NCI-H345 (cell line): ENCODE data around the gene TRHDE.
A peak's percentile ranks its signal among the peaks of the same experiment; 100 is the strongest.

Experiments
- DNase-seq: peaks from one replicate; lab custom pipeline; 2025; lab: John Stamatoyannopoulos, UW

The TRHDE gene, protein sequence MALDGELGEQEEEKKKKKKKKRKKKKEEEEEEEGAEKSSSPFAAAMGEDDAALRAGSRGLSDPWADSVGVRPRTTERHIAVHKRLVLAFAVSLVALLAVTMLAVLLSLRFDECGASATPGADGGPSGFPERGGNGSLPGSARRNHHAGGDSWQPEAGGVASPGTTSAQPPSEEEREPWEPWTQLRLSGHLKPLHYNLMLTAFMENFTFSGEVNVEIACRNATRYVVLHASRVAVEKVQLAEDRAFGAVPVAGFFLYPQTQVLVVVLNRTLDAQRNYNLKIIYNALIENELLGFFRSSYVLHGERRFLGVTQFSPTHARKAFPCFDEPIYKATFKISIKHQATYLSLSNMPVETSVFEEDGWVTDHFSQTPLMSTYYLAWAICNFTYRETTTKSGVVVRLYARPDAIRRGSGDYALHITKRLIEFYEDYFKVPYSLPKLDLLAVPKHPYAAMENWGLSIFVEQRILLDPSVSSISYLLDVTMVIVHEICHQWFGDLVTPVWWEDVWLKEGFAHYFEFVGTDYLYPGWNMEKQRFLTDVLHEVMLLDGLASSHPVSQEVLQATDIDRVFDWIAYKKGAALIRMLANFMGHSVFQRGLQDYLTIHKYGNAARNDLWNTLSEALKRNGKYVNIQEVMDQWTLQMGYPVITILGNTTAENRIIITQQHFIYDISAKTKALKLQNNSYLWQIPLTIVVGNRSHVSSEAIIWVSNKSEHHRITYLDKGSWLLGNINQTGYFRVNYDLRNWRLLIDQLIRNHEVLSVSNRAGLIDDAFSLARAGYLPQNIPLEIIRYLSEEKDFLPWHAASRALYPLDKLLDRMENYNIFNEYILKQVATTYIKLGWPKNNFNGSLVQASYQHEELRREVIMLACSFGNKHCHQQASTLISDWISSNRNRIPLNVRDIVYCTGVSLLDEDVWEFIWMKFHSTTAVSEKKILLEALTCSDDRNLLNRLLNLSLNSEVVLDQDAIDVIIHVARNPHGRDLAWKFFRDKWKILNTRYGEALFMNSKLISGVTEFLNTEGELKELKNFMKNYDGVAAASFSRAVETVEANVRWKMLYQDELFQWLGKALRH

DNA sequence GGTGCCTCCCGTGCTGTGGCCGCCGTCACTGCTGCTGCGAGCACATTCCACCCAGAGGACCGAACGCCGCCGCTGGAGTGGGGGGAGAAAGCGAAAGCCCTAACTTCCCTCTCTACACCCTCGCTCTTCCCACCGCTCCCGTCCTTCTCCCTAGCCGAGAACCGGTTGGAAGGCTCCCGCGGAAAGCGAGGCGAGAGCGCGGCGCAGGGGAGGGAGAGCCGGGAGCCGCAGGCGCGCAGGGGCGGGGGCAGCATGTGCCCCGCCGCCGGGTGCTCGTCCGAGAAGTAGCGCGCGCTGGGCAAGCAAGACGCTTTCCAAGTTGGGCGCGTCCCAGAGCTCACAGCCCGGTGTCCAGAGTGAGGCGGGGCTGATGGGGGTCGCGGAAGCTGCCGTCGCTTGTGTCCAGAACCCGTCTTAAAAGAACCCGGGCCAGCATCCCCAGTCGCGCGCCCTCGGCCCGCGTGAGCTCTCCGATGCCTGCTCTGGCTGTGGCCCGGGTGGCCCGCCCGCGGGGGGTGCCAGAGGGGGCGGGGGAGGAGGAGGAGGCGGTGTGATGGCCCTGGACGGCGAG is at the start of gene TRHDE:
Gene TRHDE, plus strand, starts transcription at position 280 of the 571 bp plus-strand sequence. Its CDS starts 274 bp downstream, at position 554.
- DNase-seq: peak; percentile 53

DNA sequence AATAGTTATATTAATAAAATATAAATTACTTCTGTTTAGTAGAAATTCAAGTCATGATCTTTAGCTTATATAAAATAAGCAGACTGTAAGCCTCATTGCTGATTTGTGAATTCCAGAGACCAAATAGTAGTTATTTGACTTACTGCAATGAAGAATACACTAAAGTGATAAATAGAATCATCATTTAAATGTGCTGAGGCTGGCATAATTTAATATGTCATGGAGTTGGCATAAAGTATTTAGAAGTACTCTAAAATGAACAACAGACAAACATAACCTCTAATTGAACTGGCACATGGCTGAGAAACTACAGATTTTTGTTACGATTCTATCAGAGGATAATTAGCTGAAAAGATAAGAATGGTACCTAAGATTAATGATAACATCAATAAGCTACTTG is 45.7 kb upstream of the TRHDE start:
- DNase-seq: no peak

DNA sequence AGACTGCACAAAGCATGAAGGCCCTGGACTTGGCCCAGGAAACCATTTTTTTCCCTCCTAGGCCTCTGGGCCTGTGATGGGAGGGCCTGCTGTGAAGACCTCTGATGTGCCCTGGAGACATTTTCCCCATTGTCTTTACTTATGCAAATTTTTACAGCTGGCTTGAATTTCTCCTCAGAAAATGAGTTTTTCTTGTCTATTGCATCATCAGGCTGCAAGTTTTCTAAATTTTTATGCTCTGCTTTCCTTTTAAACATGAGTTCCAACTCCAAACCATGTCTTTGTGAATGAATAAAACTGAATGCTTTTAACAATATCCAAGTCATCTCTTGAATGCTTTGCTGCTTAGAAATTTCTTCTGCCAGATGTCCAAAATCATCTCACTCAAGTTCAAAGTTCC is 43.7 kb upstream of the TRHDE start:
- no peak for DNase-seq

DNA sequence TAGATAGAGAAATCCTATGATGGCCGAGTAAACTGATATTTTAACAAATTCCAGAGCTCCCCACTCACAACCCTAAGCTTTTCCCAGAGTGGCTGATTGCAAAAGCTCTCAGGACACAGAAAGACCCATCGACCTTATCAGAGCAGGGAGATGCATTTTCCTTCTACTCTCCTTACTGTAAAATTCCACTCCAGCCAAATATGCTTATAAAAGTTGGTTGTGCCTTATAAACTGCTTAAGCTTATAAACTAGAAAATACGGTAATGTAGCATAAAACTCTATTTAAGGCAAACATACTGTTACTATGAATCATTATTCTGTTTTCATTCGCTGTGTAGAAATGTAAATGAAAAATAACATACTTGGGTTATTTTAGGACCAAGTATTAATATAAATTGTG is 41.6 kb upstream of the TRHDE start:
- DNase-seq: no peak

DNA sequence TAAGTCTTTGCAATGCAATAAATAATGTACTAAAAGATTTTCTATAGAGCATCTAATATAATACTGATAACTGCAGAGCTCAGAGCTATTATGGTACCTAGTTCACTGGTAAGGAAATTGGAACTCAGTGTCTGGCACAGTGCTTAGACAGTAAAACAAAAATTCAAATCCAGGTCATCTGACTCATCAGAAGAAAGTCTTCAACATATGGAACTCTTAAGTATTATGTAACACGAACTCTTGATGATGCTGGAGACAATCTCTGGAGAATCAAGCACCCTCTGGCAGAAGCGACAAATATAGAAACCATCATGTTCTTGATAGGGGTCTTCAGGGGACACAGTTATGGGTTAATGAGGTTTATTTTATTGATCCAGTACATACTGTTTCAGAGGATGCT is 37.3 kb upstream of the TRHDE start:
- no peak for DNase-seq

DNA sequence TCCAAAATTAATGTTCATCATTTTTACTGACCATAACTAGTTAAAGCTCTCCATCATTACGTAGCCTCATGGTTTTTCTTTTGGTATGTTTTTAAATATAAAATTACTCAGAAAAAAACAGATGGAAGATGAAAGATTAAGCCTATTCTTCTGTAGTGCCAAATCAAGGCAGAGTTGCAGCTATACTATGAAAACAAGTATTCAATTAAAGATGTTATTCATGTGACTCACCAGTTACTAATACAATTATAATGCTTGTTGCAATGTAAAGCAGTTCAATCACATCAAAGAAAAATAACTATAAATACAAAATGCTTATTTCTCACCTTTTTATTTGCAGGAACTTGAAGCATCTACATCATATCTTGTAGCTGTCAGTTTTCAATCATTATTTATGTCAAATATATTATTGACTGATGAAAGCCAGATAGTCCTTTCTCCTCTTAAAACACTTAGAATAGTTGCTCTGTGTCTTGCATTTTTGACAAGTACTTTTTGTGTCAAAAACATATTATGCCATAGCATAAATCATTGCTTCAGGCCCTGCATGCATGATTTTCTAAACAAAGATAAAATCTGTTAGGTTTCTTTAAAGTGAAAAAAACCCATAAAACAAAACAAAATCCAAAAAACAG is 36.0 kb upstream of the TRHDE start:
- DNase-seq: no peak

DNA sequence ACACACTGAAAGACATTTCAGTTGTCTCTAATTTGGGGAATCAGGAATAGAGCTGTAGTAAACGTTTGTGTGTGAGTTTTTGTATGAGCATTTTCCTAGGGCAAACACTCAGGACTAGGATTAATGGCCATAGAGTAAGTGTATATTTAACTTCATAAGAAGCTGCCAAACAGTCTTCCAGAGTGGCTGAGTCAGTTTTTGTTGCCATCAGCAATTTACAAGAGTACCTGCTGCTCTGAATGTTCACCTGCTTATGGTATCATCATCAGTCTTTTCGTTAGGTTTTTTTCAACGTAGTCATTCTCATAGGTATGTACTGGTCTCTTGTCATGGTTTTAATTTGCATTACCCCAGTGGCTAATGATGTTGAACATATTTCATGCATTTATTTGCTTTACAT is 30.6 kb upstream of the TRHDE start:
- DNase-seq: no peak

DNA sequence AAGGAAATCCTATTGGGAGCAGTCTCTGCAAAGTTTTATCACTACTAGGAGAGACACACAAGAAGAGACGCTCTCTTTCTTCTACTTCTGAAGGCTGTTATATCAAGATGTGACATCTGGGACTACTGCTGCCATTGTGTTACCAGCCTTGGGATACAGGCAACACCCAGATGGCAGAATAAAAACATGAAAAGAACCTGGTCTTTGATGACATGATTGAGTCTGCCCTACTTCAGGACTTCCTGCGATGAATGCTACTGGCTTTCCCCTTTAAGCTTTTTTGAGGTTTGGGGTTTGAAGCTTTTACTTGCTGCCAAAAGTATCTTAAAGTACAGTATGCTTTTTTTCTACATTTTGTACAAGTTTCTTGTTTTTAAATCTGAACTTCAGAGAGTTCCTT is 29.2 kb upstream of the TRHDE start:
- no peak for DNase-seq

DNA sequence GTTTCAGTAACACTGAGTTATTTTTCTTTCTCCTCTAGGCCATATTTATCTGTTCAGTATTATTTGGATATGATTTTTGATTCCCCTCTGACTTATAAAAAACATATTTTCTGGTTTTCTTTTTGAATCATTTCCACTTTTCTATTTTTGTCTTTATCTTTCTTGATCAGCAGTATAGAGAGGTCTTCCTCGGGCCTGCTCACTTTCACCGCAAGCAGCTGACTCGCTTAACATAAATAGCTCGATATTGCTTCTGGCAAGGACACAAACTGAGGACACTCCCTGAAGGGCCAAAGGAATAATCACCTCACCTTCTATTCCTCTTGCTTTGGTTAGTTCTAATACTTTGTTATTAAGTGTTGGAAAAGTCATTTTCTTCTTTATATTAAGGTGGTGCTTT is 25.8 kb upstream of the TRHDE start:
- DNase-seq: no peak

DNA sequence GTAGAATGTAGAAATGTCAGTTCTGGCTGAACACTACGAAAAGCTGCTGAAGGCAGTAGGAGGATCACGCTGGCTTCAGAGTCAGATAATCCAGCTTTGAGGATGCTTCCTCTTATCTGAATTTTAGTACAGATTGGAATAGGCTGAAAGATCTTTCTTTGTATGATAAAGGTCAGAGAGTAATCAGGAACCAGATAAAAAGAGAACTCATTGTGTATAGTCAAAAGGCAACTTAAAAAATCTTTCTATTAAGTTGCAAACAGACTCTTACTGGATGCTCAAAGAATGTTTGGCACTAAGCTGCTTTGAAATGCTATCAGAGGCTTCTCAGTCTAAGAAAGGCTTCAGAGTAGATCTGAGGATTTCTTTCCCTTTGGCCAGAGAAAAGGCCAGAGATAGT is 21.8 kb upstream of the TRHDE start:
- DNase-seq: no peak

DNA sequence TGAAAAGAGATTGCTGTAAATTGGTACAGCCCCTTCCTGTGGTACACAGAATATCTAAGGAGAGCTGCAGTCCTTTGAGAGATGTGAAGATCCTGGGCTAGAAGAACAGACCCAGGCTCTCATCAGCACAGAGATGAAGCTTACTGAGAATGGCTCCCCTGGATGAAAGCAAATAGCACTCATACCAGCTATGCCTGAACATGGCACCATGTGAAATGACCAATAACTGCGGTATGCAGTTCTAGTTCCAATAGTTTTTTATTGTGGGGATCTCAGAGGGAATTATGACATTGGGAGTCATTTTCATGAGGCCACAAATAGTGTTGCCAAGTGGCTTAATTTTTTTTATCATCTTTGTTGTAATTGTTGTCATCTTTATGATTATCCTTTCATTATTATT is 15.4 kb upstream of the TRHDE start:
- DNase-seq: no peak

DNA sequence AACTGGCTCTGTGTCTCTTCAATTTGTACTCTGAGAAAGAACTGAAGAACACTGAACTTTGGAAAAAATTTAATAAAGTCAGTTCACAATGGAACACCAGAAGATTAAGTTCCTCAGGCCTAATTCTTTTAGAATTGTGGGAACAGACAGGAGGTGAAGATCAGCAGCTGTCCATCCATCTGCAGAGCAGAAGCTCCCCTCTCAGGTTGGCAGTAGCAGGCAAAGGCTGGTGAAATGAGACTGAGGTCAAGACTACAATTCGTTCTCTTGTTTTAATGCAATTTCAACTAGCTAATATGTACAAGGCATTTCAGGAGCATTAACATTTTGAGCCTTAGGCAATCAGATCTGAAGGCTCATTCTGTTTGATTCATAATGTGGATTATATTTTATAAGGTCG is 10.3 kb upstream of the TRHDE start:
- no peak for DNase-seq

DNA sequence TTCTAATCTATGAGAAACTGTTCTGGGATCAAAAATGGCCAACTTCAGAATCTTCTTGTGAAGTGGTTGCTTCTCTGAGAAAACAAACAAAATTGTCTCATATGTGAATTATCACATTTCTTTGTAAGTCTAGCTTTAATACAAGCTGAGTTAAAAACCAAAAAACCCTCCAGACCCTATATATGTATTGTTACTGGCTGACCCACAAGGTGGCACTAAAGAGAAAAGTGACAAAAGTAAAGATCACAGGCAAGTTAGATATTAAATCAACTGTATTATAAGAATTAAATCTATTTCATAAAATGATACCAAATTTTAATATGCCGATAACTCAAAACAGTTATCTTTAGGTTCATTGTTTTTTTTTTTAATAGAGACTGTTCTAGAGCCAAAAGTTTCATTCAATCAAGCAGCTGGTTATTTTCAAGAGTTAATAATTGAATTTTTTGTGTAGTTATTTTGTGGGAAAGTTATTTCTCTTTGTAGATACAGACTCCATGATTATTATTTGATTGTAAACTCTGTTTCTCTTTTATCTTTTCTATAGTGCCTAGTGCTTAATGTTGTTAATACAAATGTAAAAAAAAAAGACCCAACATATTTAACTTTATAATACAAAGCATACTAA is 7.5 kb upstream of the TRHDE start:
- peak; percentile 5 for DNase-seq

DNA sequence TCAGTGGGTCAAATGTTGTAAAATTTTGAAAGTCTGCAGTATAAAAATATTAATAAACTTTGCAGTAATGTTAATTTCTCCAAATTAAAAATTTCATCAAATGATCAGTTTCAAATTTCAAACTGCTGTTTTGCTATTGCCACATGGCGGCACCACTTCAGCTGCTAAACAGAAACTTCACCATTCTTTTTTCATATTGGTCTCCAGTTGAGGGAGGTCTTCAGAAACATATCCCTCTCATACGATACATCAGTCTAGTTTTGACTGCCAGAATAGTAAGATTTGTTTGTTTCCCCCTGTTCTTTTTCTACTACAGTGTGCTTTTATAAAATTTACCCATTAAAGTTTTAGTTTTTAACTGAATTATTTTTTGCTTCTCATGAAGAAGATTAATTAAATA is 4.2 kb upstream of the TRHDE start:
- DNase-seq: no peak

DNA sequence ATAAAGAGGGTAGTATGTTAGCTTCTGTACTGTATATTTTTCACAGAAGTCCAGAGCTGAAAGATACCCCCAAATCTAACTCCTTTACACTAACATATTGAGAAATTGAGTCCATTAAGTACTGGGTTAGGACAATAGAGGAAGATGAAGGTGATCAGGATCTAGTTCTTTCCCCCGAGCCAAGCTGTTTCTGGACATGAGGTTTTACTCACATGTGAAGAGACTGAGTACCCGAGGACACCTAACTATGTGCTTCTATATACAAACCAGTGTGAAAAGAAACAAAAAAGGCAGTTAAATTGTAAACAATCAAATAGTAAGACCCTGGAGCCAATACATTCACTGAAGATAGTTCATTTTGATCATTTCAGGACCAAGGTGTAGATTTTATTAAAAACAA is 3.8 kb upstream of the TRHDE start:
- DNase-seq: no peak

DNA sequence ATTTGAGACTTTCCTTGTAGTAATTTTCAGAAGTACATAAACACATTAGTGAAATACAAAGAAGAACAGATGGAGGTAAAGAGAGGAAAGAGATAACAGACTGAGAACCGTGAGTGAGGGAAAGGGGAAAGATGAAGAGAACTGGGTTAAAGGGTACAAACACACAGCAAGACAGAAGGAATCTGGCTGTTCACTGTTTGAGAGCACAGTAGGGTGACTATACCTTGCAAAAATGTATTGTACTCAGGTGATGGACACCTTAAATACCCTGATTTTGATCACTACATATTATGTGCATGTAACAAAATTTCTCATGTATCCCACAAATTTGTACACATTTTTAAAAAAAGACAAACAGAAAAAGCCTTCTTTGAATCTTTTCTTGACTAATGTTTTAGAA is 2.7 kb upstream of the TRHDE start:
- no peak for DNase-seq

DNA sequence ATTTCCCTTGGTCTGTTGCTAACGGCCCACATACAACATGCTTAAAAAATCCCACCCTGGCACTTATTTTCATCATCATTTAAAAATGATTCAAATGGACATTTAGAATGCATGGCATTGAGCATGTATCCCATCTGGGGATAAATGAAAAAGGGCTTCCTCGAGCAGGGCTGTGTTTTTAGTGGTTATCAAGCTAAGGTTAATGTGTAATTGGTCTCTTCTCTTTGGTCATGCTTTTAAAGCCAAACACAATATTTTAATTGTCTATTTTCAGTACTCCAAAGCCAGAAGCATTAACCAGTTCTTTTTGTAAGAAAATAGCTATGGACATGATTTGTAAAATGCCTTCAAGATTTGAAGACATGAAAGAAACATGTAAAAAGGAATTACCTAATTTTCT is 1.9 kb upstream of the TRHDE start:
- no peak for DNase-seq

DNA sequence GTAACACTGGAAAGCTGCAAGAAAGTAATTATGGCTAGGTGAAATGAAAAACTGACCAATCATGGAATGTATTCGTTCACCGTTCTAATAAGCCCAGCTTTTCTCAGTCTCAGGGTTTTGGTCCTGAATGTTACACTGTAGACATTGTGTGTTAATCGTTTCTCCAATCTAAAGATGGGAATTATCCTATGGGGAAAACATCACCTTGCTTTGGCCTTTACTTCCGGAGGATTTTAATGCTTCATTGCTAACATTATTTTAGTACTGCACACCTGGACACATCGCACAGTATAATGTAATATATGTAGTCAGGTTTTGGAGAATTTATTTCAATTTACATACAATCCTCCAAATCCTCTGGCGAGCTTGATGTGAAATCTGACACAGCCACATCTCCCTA is 1.2 kb upstream of the TRHDE start:
- DNase-seq: no peak

DNA sequence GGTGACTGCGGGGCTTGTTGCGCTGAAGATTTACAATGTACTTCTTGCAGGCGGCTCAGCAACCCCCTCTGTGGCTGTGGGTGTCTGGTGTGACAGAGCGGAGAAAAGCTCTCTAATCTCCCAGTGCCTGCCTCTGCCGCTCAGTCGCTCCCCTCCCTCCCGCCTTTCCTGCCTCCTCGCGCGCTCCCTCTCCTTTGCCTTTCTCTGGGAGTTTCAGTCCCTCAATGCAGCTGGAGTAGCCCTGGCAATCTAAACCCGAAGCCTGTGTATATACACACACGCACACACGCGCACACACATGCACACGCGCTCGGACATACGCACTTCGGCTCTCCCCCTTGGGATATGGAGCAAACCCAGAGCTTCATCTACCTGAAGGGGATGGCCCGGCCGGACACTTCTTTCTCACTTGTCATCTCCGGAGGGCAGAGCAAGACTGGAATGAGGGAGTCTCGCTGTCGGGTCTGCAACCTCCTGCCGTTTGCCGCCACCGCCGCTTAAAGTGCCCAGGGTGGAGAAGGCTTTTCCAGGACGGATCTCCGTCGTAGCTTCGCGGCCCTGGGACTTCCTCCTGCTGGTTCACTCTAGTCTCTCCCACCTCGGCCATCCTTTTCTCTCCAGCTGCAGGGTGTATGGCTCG is 599 bp upstream of the TRHDE start:
- DNase-seq: peak; percentile 50

DNA sequence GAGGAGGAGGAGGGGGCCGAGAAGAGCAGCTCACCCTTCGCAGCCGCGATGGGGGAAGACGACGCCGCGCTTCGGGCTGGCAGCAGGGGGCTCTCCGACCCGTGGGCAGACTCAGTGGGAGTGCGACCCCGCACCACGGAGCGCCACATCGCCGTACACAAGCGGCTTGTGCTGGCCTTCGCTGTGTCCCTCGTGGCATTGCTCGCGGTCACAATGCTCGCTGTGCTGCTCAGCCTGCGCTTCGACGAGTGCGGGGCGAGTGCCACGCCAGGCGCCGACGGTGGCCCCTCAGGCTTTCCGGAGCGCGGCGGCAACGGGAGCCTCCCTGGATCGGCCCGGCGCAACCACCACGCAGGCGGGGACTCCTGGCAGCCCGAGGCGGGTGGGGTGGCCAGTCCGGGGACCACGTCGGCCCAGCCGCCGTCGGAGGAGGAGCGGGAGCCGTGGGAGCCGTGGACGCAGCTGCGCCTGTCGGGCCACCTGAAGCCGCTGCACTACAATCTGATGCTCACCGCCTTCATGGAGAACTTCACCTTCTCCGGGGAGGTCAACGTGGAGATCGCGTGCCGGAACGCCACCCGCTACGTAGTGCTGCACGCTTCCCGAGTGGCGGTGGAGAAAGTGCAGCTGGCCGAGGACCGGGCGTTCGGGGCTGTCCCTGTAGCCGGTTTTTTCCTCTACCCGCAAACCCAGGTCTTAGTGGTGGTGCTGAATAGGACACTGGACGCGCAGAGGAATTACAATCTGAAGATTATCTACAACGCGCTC is 745 bp downstream of the TRHDE start:
- DNase-seq: peak; percentile 21
